CD1c-positive myeloid dendritic cell (primary cell): ENCODE measurements around the gene SOBP.
"Not testable (repeated sequence)": the region's sequence is repeated elsewhere in the genome, so short reads cannot be mapped to it uniquely, and the experiment has no call there.

Source experiments
- DNase-seq: peaks from one replicate; pipeline ENCODE4 v3.0.0-alpha.2; 2016; ENCODE audit errors: extremely low spot score

Gene SOBP, protein sequence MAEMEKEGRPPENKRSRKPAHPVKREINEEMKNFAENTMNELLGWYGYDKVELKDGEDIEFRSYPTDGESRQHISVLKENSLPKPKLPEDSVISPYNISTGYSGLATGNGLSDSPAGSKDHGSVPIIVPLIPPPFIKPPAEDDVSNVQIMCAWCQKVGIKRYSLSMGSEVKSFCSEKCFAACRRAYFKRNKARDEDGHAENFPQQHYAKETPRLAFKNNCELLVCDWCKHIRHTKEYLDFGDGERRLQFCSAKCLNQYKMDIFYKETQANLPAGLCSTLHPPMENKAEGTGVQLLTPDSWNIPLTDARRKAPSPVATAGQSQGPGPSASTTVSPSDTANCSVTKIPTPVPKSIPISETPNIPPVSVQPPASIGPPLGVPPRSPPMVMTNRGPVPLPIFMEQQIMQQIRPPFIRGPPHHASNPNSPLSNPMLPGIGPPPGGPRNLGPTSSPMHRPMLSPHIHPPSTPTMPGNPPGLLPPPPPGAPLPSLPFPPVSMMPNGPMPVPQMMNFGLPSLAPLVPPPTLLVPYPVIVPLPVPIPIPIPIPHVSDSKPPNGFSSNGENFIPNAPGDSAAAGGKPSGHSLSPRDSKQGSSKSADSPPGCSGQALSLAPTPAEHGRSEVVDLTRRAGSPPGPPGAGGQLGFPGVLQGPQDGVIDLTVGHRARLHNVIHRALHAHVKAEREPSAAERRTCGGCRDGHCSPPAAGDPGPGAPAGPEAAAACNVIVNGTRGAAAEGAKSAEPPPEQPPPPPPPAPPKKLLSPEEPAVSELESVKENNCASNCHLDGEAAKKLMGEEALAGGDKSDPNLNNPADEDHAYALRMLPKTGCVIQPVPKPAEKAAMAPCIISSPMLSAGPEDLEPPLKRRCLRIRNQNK

DNA sequence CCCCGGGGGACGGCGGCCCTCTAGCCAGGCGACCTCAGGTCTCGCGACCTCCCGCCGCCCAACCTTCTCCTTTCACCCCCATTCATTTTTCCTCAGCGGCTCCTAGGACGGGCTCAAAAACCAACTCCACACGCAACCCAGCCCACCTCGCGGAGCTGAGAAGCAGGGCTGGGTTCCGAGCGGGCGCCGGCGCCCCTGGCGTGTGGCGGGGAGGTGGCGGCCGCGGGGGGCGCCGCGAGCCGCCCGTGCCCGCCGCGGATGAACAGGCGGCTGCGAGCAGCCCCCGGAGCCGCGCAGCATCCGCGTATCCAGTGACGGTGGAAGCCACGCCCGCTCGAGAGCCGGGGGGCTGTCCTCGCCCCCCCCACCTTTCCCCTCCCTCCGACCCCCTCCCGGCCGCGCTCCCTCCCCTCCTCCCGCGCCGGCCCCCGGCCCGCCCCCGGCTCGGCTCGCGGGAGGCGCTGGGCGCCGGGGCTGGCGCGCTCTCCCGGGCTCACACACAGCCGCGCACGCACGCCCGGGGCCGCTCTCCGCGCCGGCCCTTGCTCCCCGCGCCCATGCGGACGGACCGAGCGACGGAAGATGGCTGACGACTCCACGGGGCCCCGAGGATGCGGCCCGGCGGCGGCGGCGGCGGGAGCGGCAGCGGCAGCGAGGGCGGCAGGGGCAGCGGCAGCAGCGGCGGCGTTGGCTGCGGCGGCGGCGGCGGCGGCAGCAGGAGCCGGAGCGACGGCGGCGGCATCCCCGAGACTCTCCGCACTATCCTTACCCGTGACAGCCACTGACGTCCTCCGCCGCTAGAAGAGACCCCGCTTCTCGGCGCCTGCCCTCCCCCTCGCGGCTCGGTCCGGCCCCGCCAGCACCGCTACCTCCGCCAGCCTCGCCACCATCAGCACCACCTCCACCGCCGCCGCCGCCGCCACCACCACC, at the start of gene SOBP:
TSS of gene SOBP (plus strand) at position 482 of the 930 bp plus-strand sequence. CDS start 500 bp downstream, outside the sequence.
- peak; percentile 51 for DNase-seq

DNA sequence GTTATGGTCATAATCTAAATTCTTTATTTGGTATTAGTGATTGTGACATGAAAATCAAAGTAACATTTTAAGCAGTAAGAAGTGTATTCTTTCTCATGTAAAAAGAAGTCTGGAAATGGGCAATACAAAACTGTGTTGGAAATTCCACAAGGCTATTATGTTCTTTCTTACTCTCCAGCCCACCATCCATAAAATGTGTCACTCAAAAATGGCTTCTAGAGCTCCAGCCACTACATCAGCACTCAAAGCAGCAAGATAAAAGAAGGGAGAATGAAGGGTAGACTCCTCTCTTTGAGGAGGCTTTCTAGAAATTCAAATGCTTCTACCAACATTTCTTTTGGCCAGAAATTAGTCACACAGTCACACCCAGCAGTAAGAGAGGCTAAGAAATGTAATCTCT, 49.0 kb upstream of the SOBP start:
- no peak for DNase-seq

DNA sequence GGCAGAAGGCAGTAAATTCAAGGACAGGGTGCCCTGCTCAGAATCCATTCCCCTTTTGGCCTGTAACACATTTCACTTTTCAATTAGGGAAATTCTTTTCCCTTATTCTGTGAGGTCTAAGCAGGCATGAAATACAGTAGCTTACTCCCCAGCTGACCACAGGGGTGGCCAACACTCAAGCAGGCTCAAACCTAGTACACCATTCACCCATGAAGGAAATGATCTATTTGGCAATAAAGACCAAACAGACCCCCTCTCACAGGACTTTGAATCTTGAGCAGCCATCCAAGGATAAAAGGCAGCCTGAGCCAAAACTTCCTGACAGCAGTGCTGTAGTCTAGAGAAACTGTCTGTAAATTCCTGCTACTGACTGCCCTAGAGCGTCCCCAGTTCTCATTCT, 48.2 kb upstream of the SOBP start:
- no peak for DNase-seq

DNA sequence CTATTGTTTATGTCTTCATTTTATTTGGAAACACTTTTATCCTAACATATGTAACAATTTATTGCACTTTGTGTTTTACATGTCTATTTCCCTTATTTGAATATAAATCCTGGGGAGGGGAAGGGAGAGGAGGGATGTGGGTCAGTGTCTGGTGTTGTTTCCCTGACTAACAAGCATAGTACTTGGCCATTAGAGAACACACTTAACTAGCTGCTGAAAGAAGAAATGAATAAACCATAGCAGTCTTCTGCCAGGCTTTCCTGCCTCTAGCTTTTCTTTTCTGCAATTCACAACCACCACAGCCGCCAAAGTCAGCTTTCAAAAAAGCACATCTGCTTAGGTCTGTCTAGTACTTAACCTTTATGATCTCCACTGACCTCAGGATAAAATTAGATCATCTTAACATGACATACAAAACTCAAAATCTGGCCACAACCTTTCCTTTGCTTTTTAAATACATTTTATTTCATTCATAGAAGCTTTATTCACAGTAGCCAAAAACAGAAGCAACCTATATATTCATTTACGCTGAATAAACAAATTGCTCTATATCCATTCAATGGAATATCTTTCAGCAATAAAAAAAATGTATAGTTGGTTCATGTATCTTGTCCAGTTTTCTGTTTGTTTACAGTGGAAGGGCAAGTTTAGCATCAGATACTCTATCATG, 46.8 kb upstream of the SOBP start:
- DNase-seq = no peak

DNA sequence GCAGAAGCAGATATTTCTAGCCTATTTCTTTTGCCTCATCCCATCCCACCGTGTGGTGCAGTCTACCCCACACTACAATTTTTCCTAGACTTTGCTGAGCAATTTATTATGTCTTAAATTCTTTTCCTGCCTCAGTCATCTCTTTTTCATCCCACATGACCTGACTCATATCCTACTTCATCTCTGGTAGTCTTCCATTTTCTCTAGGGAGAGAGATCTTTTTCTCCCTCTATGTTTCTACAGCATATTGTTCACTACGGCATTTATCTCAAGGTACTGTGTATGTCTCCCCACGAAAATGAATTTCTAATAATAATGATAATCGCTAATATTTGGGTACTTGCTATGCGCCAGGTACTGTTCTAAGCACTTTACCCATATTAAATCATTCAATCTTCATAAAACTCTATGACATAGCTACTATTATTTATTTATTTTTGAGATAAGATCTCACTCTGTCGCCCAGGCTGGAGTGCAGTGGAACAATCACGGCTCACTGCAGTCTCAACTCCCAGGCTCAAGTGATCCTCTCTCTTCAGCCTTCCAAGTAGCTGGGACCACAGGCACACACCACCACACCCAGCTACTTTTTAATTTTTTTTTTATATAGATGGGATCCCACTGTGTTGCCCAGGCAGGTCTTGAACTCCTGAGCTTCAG, 46.2 kb upstream of the SOBP start:
- DNase-seq = no peak

DNA sequence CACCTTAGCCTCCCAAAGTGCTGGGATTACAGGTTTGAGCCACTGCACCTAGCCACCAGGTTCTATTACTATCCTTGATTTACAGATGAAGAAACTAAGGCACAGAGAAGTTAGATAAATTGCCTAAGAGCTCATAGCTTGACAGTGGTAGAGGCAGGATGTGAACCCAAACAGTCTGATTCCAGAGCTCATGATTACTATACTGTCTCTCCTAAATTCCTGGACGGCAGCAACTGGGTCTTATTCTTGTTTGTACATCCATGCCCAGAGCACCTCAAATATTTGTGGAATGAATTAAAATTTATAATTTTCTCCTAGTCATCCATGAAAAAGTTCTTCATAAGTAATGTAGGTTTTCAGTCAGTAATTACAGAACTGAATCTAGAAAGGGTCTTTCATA, 45.6 kb upstream of the SOBP start:
- DNase-seq = no peak

DNA sequence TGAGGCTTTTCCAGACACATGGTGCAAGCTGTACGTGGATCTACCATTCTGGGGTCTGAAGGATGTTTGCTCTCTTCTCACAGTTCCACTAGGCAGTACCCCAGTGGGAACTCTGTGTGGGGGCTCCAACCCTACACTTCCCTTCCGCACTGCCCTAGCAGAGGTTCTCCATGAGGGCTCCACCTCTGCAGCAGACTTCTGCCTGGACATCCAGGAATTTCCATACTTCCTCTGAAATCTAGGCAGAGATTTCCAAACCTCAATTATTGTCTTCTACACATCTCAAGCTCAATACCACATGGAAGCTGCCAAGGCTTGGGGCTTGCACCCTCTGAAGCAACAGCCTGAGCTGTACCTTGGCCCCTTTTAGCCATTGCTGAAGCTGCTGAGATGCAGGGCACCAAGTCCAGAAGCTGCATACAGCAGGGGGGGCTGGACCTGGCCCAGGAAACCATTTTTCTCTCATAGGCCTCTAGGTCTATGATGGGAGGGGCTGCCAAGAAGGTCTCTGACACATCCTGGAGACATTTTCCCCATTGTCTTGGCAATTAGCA, 42.2 kb upstream of the SOBP start:
- no peak for DNase-seq

DNA sequence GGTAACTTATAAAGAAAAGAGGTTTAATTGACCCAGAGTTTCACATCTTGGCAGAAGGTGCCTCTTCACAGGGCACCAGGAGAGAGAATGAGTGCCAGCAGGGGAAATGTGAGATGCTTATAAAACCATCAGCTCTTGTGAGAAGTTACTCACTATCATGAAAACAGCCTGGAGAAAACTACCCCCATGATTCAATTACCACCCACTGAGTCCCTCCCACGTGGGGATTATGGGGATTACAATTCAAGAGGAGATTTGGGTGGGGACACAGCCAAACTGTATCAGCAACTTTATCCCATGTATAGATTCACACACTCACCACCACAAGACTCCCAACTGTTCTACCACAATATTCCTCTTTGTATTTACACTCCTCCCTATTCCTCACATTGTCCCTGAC, 41.1 kb upstream of the SOBP start:
- DNase-seq = no peak

DNA sequence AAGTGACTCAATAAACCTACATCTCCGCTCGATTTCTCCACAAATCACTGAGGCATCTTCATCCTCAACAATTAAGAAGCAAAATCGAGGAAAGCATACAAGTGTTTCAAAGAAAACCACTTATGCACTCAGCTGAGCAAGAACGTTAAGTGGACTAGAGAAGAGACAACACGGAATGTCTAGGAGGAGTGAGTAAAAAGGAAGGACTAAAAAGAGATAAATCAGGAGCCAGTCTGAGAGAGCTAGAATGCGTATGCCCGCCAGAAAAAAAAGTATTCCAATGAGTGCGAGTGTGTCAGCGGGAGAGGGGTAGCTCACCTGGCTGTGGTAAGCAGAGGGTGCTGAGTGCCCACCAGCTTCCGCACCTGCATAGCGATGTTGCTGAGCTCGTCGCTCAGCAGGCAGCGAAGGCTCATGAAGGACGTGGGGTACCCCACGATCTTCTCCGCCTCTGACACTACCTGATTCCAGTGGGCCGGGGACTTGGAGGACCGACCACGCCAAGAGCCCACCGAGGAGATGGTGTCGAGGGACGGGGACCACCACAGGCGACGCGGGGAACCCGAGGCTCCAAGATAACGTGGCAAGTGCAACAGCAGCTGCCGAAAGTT, 31.1 kb upstream of the SOBP start:
- no peak for DNase-seq

DNA sequence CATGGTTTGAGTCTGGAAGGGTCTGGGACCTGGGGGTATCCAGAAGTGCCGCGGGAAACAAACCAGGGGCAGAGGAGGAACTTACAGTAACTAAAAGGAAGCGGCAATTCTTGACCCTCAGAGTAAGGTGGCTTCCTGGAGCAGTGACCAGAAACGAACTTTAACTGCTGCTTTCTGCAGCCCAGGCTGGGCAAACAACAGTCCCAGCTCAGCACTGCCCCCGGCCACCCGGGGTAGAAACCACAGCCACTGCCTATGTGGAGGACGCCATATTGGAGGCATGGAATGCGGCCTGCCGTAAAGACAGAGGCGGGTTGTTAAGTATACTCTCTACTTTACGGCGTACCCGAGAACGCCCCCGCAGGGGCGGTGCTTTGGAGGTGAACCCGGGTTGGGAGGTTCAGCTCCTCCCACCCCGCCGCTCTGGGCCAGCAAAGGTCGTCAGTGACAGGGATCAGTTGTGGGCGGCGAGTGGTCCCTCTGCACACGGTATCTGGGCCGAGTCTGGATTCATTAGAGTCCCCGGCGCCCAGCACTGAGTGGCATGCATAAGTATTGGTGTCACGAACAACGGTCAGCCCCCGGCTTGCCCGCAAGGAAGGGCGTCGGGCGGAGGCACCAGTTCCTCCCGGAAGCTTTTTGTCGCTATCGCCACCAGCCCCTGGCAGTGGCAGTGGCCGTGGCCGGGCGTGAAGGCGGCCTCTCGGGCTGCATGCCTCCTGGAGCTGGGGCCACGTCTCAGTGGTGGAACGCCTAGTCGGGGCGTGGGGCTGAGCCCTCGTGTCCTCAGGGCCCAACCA, 30.4 kb upstream of the SOBP start, which contains the start of gene PDSS2:
TSS of gene PDSS2 (minus strand) at position 282 of the 800 bp plus-strand sequence. CDS start at position 3, 279 bp downstream.
- peak; percentile 99 for DNase-seq

DNA sequence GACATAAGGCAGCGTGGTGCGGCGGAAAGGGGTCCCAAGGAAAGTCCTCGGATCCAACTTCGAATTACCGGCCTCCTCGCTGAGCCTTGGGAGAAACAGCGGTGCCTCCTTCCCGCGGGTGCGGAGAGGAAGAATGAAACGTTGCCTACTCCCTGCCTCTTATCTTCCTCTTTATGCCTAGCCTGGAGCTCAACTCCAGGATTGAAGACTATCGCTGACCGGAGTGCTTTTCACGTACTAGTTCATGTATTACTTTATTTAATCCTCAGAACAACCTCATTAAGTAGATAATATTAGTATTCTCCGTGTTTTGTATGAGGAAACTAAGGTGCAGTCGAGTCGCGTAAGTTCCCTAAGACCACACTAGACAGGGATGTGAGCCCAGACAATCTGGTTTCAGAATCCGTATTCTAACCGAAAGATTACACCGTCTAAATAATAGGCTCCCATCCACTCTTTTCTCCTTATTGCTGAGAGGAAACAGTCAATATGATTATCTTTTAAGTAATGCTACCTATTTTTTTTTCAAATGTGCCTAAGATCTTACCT, 29.8 kb upstream of the SOBP start:
- peak; percentile 73 for DNase-seq

DNA sequence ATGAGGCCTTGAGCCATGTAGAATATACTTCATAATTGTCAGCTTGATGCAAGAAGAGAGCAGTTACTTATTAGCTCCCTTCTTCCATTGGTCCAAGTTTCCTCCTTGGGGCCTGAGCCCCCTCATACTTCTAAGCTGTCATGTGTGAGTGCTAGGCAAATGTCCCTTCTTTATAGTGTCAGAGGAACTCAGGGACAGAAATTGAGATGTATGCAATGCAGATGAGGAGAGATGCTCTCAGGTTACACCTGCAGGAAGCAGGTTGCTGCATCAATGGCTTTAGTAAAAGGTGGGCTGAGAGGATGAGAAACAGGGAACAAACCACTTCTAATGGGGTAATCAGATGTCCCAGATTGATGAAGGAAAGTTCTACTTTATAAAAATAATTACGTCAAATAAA, 23.9 kb upstream of the SOBP start:
- no peak for DNase-seq

DNA sequence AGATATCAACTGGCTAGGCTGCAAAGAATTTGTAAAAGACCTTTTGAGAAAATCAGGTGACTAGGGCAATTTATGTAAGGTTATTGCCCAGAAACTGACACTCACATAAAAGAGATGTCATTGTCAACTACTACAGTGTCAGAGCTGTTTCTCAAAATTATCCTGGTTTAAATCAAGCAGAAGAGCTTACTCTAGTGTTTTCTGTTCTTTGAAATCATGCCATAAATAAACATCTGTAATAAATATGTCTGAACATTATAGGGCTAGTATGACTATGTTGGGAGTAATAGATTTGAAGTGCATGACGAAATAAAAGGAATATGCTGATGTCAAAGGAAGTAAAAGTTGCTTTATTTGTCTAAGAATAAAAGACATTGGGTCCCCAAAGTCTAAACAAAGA, 19.6 kb upstream of the SOBP start:
- DNase-seq = no peak

DNA sequence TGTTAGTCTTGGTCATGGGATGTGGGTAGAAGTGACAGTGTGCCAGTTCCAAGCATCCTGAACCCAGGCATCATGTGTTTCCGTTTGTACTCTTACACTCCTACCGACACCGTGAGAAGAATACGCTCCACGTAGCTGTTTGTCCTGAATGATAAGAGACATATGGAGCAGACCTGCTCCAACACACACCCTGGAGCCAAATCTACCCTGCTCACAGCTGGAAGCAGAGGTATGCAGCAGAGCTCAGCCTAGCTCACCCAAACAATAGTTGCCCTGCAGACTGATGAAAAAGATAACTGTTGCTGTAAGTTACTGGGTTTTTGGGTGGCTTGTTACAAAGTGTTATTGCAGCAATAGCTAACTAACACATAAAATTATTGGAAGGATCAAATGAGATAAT, 16.3 kb upstream of the SOBP start:
- no peak for DNase-seq

DNA sequence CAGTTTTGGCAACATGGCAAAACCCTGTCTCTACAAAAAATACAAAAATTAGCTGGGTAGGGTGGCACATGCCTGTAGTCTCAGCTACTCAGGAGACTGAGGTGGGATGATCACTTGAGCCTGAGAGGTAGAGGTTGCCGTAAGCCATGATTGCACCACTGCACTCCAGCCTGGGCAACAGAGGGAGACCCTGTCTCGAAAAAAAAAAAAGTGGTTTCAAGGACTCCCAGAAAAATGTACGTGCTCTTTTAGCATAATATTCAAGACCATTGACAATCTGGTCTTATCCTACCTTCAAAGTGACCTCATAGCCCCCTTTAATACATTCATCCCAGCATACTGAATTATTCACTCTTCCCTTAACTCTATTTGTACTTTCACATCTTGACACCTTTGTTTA, 14.6 kb upstream of the SOBP start:
- not testable (repeated sequence) for DNase-seq

DNA sequence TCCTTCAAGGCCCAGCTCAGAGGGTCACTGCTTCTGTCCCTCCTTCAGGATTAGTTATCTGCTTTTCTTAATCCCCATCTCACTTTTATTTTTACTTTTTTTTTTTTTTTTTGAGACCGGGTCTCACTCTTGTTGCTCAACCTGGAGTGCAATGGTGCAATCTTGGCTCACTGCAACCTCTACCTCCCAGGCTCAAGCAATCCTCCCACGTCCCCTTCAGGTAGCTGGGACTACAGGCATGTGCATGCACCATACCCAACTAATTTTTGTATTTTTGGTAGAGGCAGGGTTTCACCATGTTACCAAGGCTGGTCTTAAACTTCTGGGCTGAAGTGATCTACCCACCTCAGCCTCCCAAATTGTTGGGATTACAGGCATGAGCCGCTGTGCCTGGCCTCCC, 14.1 kb upstream of the SOBP start:
- not testable (repeated sequence) for DNase-seq

DNA sequence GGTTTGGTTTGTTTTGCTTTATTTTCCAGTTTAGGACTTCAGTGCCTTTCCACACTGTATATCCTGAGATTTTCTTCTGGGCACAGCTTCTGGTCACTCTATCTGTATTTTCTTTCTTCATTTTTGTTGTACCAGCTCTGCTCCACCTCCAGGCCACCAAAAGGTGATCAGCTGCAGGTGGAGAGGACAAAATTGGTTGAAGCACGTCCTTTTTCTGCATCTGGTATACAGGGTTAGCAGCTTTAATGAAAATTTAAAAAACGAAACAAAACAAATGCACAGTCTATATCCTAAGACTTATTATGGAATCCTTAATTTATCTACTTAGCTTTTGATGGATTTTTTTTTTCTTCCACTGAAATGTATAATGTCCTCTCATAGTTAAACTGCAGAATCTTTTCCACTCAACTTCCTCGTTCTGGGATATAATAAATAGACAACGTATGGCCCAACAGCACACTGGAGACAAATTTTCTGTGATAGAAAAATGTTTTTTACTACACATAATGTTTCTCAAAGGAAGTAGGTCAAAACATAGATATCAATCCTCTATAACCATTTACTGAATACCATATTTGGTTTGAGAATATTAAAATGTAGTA, 10.7 kb upstream of the SOBP start:
- DNase-seq = no peak

DNA sequence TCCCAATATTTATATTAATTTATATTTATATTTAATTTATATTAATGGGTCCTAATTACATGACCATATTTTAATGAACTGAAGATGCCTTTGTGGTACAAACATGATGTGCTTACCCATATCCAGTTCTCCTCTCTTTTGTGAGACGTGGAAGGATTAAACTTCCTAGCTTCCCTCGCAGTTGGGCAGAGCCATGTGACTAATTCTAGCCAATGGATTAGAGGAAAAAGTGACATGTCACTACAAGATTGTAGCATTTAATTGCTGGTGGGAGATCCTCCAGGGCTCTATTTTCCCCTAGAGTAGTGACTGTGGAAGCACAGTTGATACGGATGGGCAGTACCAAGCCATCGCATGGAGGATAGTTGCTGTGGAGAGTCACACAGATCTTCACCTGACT, 4.8 kb upstream of the SOBP start:
- no peak for DNase-seq
